SJCRH30 (cell line): ENCODE measurements around the gene ADGRL2. TPM values are rescaled to one million over a fixed set of nuclear protein-coding genes. Genes with fewer than 3 reads are reported as not detected.

Experiments used
- DNase-seq, 2 experiments: peaks; one replicate each; pipeline ENCODE4 v3.0.0-alpha.2; 2015 to 2020
- H3K27ac ChIP-seq: fragments of 250-450 bp; sonication (Bioruptor Pico); 2 replicates; pipeline ENCODE4 v1.5.1; 2020; ENCODE audit warnings: mild to moderate bottlenecking, moderate library complexity
- H3K27me3 ChIP-seq: fragments of 250-450 bp; sonication (Bioruptor Pico); 2 replicates; pipeline ENCODE4 v1.5.1; 2020; ENCODE audit warnings: mild to moderate bottlenecking, moderate library complexity
- H3K36me3 ChIP-seq: fragments of 250-450 bp; sonication (Bioruptor Pico); 2 replicates; pipeline ENCODE4 v1.5.1; 2020; ENCODE audit warnings: mild to moderate bottlenecking, moderate library complexity
- H3K4me1 ChIP-seq: fragments of 250-450 bp; sonication (Bioruptor Pico); 2 replicates; pipeline ENCODE4 v1.5.1; 2020; ENCODE audit warnings: mild to moderate bottlenecking, moderate library complexity
- H3K4me3 ChIP-seq: fragments of 250-450 bp; sonication (Bioruptor Pico); 2 replicates; pipeline ENCODE4 v1.5.1; 2020; ENCODE audit warnings: mild to moderate bottlenecking, moderate library complexity
- H3K9me3 ChIP-seq: fragments of 250-450 bp; sonication (Bioruptor Pico); replicated peaks from 2 replicates; pipeline ENCODE4 v1.5.1; 2020; ENCODE audit warnings: mild to moderate bottlenecking, moderate library complexity
- total RNA-seq: library from RNA; depleted of rRNA; stranded (reverse); fragments of >200 nt; shearing (Covaris generic); gene quantifications from 2 replicates; pipeline ENCODE4 v1.2.3, GENCODE V29; 2014

ADGRL2 gene
- total RNA-seq, 1 experiment from 2014 or later = 98.0 TPM

GRCh38 chr1:81823082-81823481, 22.3 kb downstream of the ADGRL2 start:
- H3K27me3 ChIP-seq = no peaks in the 10 kb centered on the region
- H3K36me3 ChIP-seq = no peaks in the 10 kb centered on the region
- DNase-seq = no peak
- H3K9me3 ChIP-seq = no peaks in the 10 kb centered on the region
- H3K27ac ChIP-seq = no peak overlapping the region
- no peak overlapping the region for H3K4me3 ChIP-seq
- no peaks in the 10 kb centered on the region; the same call in 1 of the 2 replicates for H3K4me1 ChIP-seq

- Histone ChIP-seq H3K27ac (no peak overlapping the region), H3K9me3 (no peaks in the 10 kb centered on the region), H3K36me3 (no peaks in the 10 kb centered on the region), H3K4me3 (no peak overlapping the region), H3K4me1 (no peaks in the 10 kb centered on the region), H3K27me3 (no peaks in the 10 kb centered on the region)
- DNase-seq = no peak
Observed at GRCh38 chr1:81824759-81825158, 24.0 kb downstream of the ADGRL2 start.

- Histone ChIP-seq H3K27ac (no peak overlapping the region), H3K36me3 (no peaks in the 10 kb centered on the region), H3K4me1 (peaks cover 6% of the 10 kb centered on the region; the same call in 1 of the 2 replicates), H3K27me3 (no peaks in the 10 kb centered on the region), H3K9me3 (no peaks in the 10 kb centered on the region), H3K4me3 (no peak overlapping the region)
- DNase-seq = peak in 1 of 2 experiments; percentile 25
Observed at GRCh38 chr1:81827942-81828341, 27.2 kb downstream of the ADGRL2 start.

- Histone ChIP-seq H3K9me3 (no peaks in the 10 kb centered on the region), H3K27me3 (no peaks in the 10 kb centered on the region), H3K27ac (no peak overlapping the region), H3K4me1 (peaks cover 28% of the 10 kb centered on the region), H3K36me3 (no peaks in the 10 kb centered on the region), H3K4me3 (no peak overlapping the region)
- peak in 1 of 2 experiments; percentile 29 for DNase-seq
Observed at GRCh38 chr1:81832573-81832972, 31.8 kb downstream of the ADGRL2 start.

GRCh38 chr1:81833722-81834121, 33.0 kb downstream of the ADGRL2 start:
- Histone ChIP-seq H3K4me3 (no peak overlapping the region), H3K27me3 (no peaks in the 10 kb centered on the region), H3K4me1 (peaks cover 28% of the 10 kb centered on the region), H3K27ac (no peak overlapping the region), H3K9me3 (no peaks in the 10 kb centered on the region), H3K36me3 (no peaks in the 10 kb centered on the region)
- no peak for DNase-seq

DNA sequence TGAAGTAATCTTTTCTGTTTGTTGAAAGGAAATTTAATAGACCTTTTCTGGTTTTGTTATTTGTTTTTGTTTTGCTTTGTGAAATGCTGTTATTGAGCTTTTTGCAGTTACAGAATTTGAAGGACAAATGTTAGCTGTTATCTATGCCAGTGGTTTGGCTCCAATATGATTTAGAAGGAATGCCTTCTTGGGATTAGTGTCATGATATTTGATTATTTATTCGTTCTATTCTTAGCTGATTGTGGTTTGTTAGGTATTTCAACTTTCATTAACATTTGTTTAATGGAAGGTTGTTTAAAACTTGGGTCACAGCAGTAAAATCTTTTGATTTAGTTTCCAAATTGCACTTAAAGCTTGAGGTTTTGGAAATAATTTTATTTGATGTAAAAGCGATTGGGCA, 33.5 kb downstream of the ADGRL2 start:
- peak in 1 of 2 experiments; percentile 23 for DNase-seq

GRCh38 chr1:81834921-81835698, 34.4 kb downstream of the ADGRL2 start:
- H3K36me3 ChIP-seq = 0 out of 2 replicates have a peak, but pooled peaks cover 3% of the 10 kb centered on the region
- H3K4me1 ChIP-seq = peaks cover 28% of the 10 kb centered on the region
- no peaks in the 10 kb centered on the region for H3K27me3 ChIP-seq
- H3K27ac ChIP-seq = no peak overlapping the region
- peak in 1 of 2 experiments; percentile 60 for DNase-seq
- H3K4me3 ChIP-seq = no peak overlapping the region
- no peaks in the 10 kb centered on the region for H3K9me3 ChIP-seq

More for the DNA sequence above, 33.5 kb downstream of the ADGRL2 start:
- no peaks in the 10 kb centered on the region for H3K9me3 ChIP-seq
- no peaks in the 10 kb centered on the region for H3K36me3 ChIP-seq
- H3K4me1 ChIP-seq = peaks cover 28% of the 10 kb centered on the region
- H3K27ac ChIP-seq = no peak overlapping the region
- no peak overlapping the region for H3K4me3 ChIP-seq
- H3K27me3 ChIP-seq = no peaks in the 10 kb centered on the region

- DNase-seq = no peak
- no peaks in the 10 kb centered on the region for H3K27me3 ChIP-seq
- no peak overlapping the region for H3K27ac ChIP-seq
- H3K36me3 ChIP-seq = 0 out of 2 replicates have a peak, but pooled peaks cover 5% of the 10 kb centered on the region
- H3K9me3 ChIP-seq = no peaks in the 10 kb centered on the region
- peaks cover 28% of the 10 kb centered on the region for H3K4me1 ChIP-seq
- no peak overlapping the region for H3K4me3 ChIP-seq
Observed at GRCh38 chr1:81836007-81836626, 35.4 kb downstream of the ADGRL2 start.

DNA sequence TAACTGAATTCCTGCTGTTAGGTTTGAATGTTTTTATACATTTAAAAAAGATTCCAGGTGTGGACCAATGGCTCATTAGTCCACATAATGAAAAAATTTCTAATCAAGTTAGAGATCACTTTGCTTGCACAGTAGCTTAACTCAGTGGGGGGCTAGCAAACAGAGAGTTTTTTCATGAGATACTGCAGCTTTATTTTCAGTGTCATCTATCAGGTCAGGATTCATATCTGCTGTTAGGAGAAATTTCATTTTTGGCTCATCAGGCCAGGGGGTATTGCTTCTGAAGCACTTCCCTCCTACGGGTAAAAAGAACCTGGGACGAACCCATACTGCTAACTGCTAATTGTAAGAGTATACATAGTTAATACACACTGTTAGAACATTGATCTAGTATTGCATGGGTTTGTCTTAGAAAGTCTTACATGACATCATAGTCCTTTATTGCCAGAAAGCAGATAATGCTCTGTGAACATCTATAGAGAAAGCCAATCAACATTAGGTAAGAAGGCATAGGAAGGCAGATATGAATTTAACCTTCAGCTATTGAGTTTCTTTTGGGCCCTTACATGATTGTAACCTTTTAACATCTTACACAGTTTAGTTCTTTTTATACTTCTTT, 38.0 kb downstream of the ADGRL2 start:
- Histone ChIP-seq H3K27ac (no peak overlapping the region), H3K4me3 (no peak overlapping the region), H3K9me3 (no peaks in the 10 kb centered on the region), H3K27me3 (no peaks in the 10 kb centered on the region), H3K36me3 (peaks cover 5% of the 10 kb centered on the region; the same call in 1 of the 2 replicates), H3K4me1 (peaks cover 15% of the 10 kb centered on the region)
- DNase-seq = no peak

DNA sequence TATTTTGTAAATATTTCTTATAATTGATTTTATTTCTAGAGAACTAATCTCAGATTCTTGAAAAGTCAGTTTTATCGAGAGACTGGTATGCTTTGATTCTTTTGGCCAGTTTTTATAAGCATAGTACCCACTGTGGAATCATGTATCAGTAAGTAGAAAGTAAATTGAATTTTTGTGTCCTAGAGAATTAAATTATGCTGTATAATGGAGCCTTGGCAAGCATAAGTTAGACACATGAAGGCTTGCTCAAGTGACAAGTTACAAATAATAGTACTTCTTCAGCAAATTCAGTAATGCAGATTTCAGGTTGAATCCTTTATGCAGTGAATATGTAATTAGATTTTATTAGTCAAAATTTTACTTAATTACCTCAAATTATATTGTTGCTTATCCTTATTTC, 40.1 kb downstream of the ADGRL2 start:
- Histone ChIP-seq H3K4me1 (no peaks in the 10 kb centered on the region), H3K27me3 (no peaks in the 10 kb centered on the region), H3K36me3 (peaks cover 5% of the 10 kb centered on the region; the same call in 1 of the 2 replicates), H3K9me3 (no peaks in the 10 kb centered on the region), H3K27ac (no peak overlapping the region), H3K4me3 (no peak overlapping the region)
- DNase-seq = no peak

GRCh38 chr1:81841795-81842194, 41.1 kb downstream of the ADGRL2 start:
- no peak for DNase-seq

DNA sequence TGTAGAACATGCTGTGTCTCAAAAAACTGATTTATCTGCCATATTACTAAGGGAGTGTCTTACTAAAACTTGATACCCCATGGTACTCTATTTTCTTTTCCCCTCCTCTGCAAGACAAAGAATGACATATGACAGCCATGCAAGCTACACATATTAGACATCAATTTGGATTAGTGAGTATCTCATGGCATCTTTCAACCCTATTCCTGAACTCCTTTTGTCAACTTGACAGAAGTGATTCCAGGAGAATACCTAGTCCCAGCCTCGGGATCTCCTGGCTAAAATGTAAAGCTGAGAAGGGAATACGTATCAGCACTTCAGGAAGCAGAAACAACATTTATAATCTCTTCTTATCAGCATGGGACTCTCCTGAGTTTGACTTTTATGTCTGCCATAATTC, 43.7 kb downstream of the ADGRL2 start:
- DNase-seq = no peak
- H3K36me3 ChIP-seq = peaks cover 11% of the 10 kb centered on the region
- H3K9me3 ChIP-seq = no peaks in the 10 kb centered on the region

More at GRCh38 chr1:81841795-81842194, 41.1 kb downstream of the ADGRL2 start:
- Histone ChIP-seq H3K27ac (no peak overlapping the region), H3K9me3 (no peaks in the 10 kb centered on the region), H3K27me3 (no peaks in the 10 kb centered on the region), H3K36me3 (peaks cover 5% of the 10 kb centered on the region; the same call in 1 of the 2 replicates), H3K4me1 (no peaks in the 10 kb centered on the region), H3K4me3 (no peak overlapping the region)

GRCh38 chr1:81846630-81847029, 45.9 kb downstream of the ADGRL2 start:
- DNase-seq = no peak
- Histone ChIP-seq H3K9me3 (no peaks in the 10 kb centered on the region), H3K4me1 (no peaks in the 10 kb centered on the region), H3K4me3 (no peak overlapping the region), H3K36me3 (peaks cover 6% of the 10 kb centered on the region), H3K27ac (no peak overlapping the region), H3K27me3 (no peaks in the 10 kb centered on the region)

More for the DNA sequence above, 43.7 kb downstream of the ADGRL2 start:
- H3K27ac ChIP-seq = no peak overlapping the region
- H3K4me3 ChIP-seq = no peak overlapping the region
- H3K4me1 ChIP-seq = no peaks in the 10 kb centered on the region
- no peaks in the 10 kb centered on the region for H3K27me3 ChIP-seq

DNA sequence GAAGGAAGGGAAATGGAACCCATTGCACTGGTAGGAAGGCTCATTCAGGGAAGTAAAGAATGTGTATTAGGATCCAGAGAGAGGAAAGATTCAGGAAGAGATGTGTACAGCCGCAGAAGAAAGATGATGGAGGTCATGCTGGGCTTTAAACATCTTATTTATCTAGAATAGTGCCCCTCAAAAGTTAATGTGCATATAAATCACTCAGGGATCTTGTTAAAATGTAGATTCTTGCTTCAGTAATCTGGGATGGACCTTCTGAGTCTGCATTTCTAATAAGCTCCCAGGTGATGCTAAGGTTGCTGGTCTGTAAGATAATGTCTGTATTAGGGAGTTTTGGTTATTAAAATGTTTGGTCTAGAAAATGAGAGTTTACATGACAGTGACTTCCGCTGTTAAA, 46.3 kb downstream of the ADGRL2 start:
- DNase-seq = no peak
- Histone ChIP-seq H3K27me3 (no peaks in the 10 kb centered on the region), H3K4me1 (no peaks in the 10 kb centered on the region), H3K9me3 (no peaks in the 10 kb centered on the region), H3K27ac (no peak overlapping the region), H3K4me3 (no peak overlapping the region), H3K36me3 (peaks cover 6% of the 10 kb centered on the region)
